ENCODE results near the gene NPIPA7.
"Not testable (repeated sequence)": the region's sequence is repeated elsewhere in the genome, so short reads cannot be mapped to it uniquely, and the experiment has no call there.

The NPIPA7 gene

DNA sequence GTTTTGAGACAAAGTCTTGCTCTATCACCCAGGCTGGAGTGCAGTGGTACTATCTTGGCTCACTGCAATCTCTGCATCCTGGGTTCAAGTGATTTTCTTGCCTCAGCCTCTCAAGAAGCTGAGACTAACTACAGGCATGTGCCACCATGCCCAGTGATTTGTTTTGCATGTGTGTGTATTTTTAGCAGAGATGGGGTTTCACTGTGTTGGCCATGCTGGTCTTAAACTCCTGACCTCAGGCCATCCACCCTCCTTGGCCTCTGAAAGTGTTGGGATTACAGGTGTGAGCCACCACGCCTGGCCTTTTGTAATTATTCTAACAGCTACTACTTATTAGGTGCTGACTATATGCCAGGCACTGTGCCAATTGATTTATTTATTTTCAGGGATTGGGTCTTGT lies 25.3 kb downstream of the NPIPA7 start:
- H3K18ac ChIP-seq (ENCODE audit: low read depth in 1 of 2, low read length in 2 of 2); H3K4me1 ChIP-seq (ENCODE audit: control insufficient read depth, insufficient read depth, low read depth, low read length); H3K36me3 ChIP-seq (ENCODE audit: control insufficient read depth in 1 of 2, insufficient read depth in 2 of 2, low read depth in 1 of 2, low read length in 2 of 2); H3K4me3 ChIP-seq (ENCODE audit: insufficient read depth in 1 of 2, low read depth in 1 of 2, low read length in 2 of 2); H2BK15ac ChIP-seq (ENCODE audit: low read depth, poor library complexity, severe bottlenecking); H4K91ac ChIP-seq (ENCODE audit: low read length); H3K27ac ChIP-seq (ENCODE audit: low read length, poor library complexity, severe bottlenecking); H3K27me3 ChIP-seq (ENCODE audit: control insufficient read depth in 1 of 2, insufficient read depth in 1 of 2, low read length in 2 of 2); H2BK12ac ChIP-seq (ENCODE audit: low read length in 2 of 2); H4K8ac ChIP-seq (ENCODE audit: low read length); H3K79me1 ChIP-seq (replicated peaks; ENCODE audit: low read length, poor library complexity, severe bottlenecking); H3K9ac ChIP-seq (ENCODE audit: low read length); DNase-seq; H3K4me2 ChIP-seq (ENCODE audit: low read length, poor library complexity, severe bottlenecking); H3K9me3 ChIP-seq (ENCODE audit: control insufficient read depth, low read length); H3K14ac ChIP-seq (ENCODE audit: low read length in 2 of 2); H2AFZ ChIP-seq (ENCODE audit: low read depth, low read length); H3K4ac ChIP-seq (ENCODE audit: low read depth in 1 of 2, low read length in 2 of 2); H2BK5ac ChIP-seq (ENCODE audit: low read depth, low read length, poor library complexity, severe bottlenecking); H2AK5ac ChIP-seq (ENCODE audit: low read length, severe bottlenecking); H3K23ac ChIP-seq (ENCODE audit: low read length in 2 of 2); H2BK120ac ChIP-seq (ENCODE audit: low read depth, low read length): not testable (repeated sequence)
- WGBS: no CpG with 5 or more reads among the region's 1 CpG

DNA sequence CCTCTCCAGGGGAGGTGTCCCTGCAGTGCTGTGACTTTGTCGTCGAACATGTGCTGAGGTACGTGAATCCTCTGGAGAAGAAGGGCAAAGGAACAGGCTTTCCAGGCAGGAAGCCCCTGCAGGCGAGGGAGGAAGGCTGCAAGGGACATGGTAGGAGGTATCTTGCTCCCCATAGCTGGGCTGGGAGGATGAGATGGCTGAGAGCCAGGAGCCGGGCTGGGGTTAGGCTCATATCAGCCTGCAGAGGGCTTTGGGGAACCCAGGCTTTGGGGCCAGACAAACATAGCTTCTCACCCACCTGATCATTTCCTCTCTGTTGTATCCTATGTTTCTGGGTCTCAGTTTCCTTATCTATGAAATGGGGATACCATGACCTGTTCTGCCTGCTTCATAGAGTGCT lies 26.5 kb downstream of the NPIPA7 start:
- not testable (repeated sequence) for H2AFZ ChIP-seq (ENCODE audit: low read depth, low read length); H3K4ac ChIP-seq (ENCODE audit: low read depth in 1 of 2, low read length in 2 of 2)
- no CpG with 5 or more reads among the region's 5 CpGs for WGBS

GRCh38 chr16:16408430-16408829 lies 29.5 kb downstream of the NPIPA7 start:
- H3K9ac ChIP-seq (ENCODE audit: low read length): not testable (repeated sequence)

More for the DNA sequence above, 26.5 kb downstream of the NPIPA7 start:
- H3K36me3 ChIP-seq (ENCODE audit: control insufficient read depth in 1 of 2, insufficient read depth in 2 of 2, low read depth in 1 of 2, low read length in 2 of 2); H3K9ac ChIP-seq (ENCODE audit: low read length); H4K91ac ChIP-seq (ENCODE audit: low read length); H3K23ac ChIP-seq (ENCODE audit: low read length in 2 of 2); H3K14ac ChIP-seq (ENCODE audit: low read length in 2 of 2); H2AK5ac ChIP-seq (ENCODE audit: low read length, severe bottlenecking); H3K27ac ChIP-seq (ENCODE audit: low read length, poor library complexity, severe bottlenecking); H3K18ac ChIP-seq (ENCODE audit: low read depth in 1 of 2, low read length in 2 of 2); H4K8ac ChIP-seq (ENCODE audit: low read length); H3K9me3 ChIP-seq (ENCODE audit: control insufficient read depth, low read length); H2BK12ac ChIP-seq (ENCODE audit: low read length in 2 of 2); H2BK15ac ChIP-seq (ENCODE audit: low read depth, poor library complexity, severe bottlenecking); H3K4me3 ChIP-seq (ENCODE audit: insufficient read depth in 1 of 2, low read depth in 1 of 2, low read length in 2 of 2); DNase-seq; H3K4me1 ChIP-seq (ENCODE audit: control insufficient read depth, insufficient read depth, low read depth, low read length); H3K27me3 ChIP-seq (ENCODE audit: control insufficient read depth in 1 of 2, insufficient read depth in 1 of 2, low read length in 2 of 2); H3K4me2 ChIP-seq (ENCODE audit: low read length, poor library complexity, severe bottlenecking); H2BK5ac ChIP-seq (ENCODE audit: low read depth, low read length, poor library complexity, severe bottlenecking); H2BK120ac ChIP-seq (ENCODE audit: low read depth, low read length); H3K79me1 ChIP-seq (replicated peaks; ENCODE audit: low read length, poor library complexity, severe bottlenecking): not testable (repeated sequence)

DNA sequence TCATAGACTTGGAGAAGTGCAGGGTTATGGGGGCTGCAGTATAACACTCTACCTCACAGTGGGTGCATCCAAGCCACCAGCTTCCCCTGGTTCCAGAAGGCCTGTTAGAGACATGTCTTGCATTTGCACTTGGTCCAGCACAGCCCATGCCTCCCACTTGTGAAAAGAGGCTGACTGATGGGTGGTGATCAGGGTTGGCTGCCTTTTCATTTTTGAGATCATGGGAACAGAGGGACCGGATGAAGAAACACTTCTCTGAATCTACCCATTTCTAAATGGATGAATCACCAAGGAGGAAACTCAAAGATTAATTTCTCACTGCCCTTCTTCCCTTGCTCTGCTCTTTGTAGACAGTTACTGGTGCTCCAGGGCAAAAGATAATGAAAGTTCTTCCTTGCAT lies 34.8 kb downstream of the NPIPA7 start:
- not testable (repeated sequence) for H4K8ac ChIP-seq (ENCODE audit: low read length); H3K4me3 ChIP-seq (ENCODE audit: insufficient read depth in 1 of 2, low read depth in 1 of 2, low read length in 2 of 2); H3K14ac ChIP-seq (ENCODE audit: low read length in 2 of 2); H4K91ac ChIP-seq (ENCODE audit: low read length); H3K27ac ChIP-seq (ENCODE audit: low read length, poor library complexity, severe bottlenecking); H3K4ac ChIP-seq (ENCODE audit: low read depth in 1 of 2, low read length in 2 of 2); H3K36me3 ChIP-seq (ENCODE audit: control insufficient read depth in 1 of 2, insufficient read depth in 2 of 2, low read depth in 1 of 2, low read length in 2 of 2); H2BK12ac ChIP-seq (ENCODE audit: low read length in 2 of 2); H3K23ac ChIP-seq (ENCODE audit: low read length in 2 of 2); DNase-seq; H2AK5ac ChIP-seq (ENCODE audit: low read length, severe bottlenecking); H3K4me1 ChIP-seq (ENCODE audit: control insufficient read depth, insufficient read depth, low read depth, low read length); H2AFZ ChIP-seq (ENCODE audit: low read depth, low read length); H2BK120ac ChIP-seq (ENCODE audit: low read depth, low read length); H3K79me1 ChIP-seq (replicated peaks; ENCODE audit: low read length, poor library complexity, severe bottlenecking); H3K9ac ChIP-seq (ENCODE audit: low read length); H2BK5ac ChIP-seq (ENCODE audit: low read depth, low read length, poor library complexity, severe bottlenecking); H3K27me3 ChIP-seq (ENCODE audit: control insufficient read depth in 1 of 2, insufficient read depth in 1 of 2, low read length in 2 of 2); H3K4me2 ChIP-seq (ENCODE audit: low read length, poor library complexity, severe bottlenecking); H3K9me3 ChIP-seq (ENCODE audit: control insufficient read depth, low read length); H3K18ac ChIP-seq (ENCODE audit: low read depth in 1 of 2, low read length in 2 of 2); H2BK15ac ChIP-seq (ENCODE audit: low read depth, poor library complexity, severe bottlenecking)
- no CpG with 5 or more reads among the region's 1 CpG for WGBS

More at GRCh38 chr16:16408430-16408829, 29.5 kb downstream of the NPIPA7 start:
- not testable (repeated sequence) for H3K23ac ChIP-seq (ENCODE audit: low read length in 2 of 2); H3K14ac ChIP-seq (ENCODE audit: low read length in 2 of 2); H3K18ac ChIP-seq (ENCODE audit: low read depth in 1 of 2, low read length in 2 of 2); H3K4me2 ChIP-seq (ENCODE audit: low read length, poor library complexity, severe bottlenecking); H2BK12ac ChIP-seq (ENCODE audit: low read length in 2 of 2); H2AK5ac ChIP-seq (ENCODE audit: low read length, severe bottlenecking); H2AFZ ChIP-seq (ENCODE audit: low read depth, low read length); H2BK120ac ChIP-seq (ENCODE audit: low read depth, low read length); H3K4me1 ChIP-seq (ENCODE audit: control insufficient read depth, insufficient read depth, low read depth, low read length); H3K9me3 ChIP-seq (ENCODE audit: control insufficient read depth, low read length); H3K27ac ChIP-seq (ENCODE audit: low read length, poor library complexity, severe bottlenecking); H3K27me3 ChIP-seq (ENCODE audit: control insufficient read depth in 1 of 2, insufficient read depth in 1 of 2, low read length in 2 of 2); H4K91ac ChIP-seq (ENCODE audit: low read length); H2BK5ac ChIP-seq (ENCODE audit: low read depth, low read length, poor library complexity, severe bottlenecking); H3K79me1 ChIP-seq (replicated peaks; ENCODE audit: low read length, poor library complexity, severe bottlenecking); H3K4ac ChIP-seq (ENCODE audit: low read depth in 1 of 2, low read length in 2 of 2); H3K36me3 ChIP-seq (ENCODE audit: control insufficient read depth in 1 of 2, insufficient read depth in 2 of 2, low read depth in 1 of 2, low read length in 2 of 2); H4K8ac ChIP-seq (ENCODE audit: low read length); H2BK15ac ChIP-seq (ENCODE audit: low read depth, poor library complexity, severe bottlenecking); H3K4me3 ChIP-seq (ENCODE audit: insufficient read depth in 1 of 2, low read depth in 1 of 2, low read length in 2 of 2); DNase-seq
- WGBS: no CpG with 5 or more reads among the region's 6 CpGs

All from mesenchymal stem cell (in vitro differentiated cells and primary cell).